Ovary (tissue), 3 donors: ENCODE data around the gene L2HGDH.

Experiments
- CTCF ChIP-seq, 3 donors: fragments of 450-650 bp in 2 of 3; fragments of 200-600 bp in 1 of 3; IDR thresholded peaks; one replicate each; pipeline versions ENCODE4 v1.5.1 to v1.8.0; 2016 to 2022; ENCODE audit warnings: antibody characterized with exemption in 3 of 3, mild to moderate bottlenecking in 1 of 3
- EP300 ChIP-seq: sonication (generic); formaldehyde crosslinking; IDR thresholded peaks from one replicate; pipeline ENCODE4 v1.6.1; 2017; ENCODE audit warnings: antibody characterized with exemption
- POLR2A ChIP-seq: fragments of 450-650 bp; IDR thresholded peaks from one replicate; pipeline ENCODE4 v1.6.1; 2017; ENCODE audit warnings: antibody characterized with exemption, mild to moderate bottlenecking, moderate library complexity
- donor health status: DM: no; HTN: no; CAD: no.

- TF ChIP-seq CTCF (IDR thresholded peaks at IDR 0.05) (no peak), POLR2A (no peak), EP300 (no peak)
These were observed 69.3 kb downstream of the L2HGDH start for GRCh38 chr14:50242566-50243310.
